Urothelium cell line (cell line): ENCODE results near the gene PARVG.
A peak's percentile ranks its signal among the peaks of the same experiment; 100 is the strongest.

Experiments
- DNase-seq: peaks from one replicate; pipeline ENCODE4 v3.0.0; 2011; ENCODE audit warnings: low spot score, mixed read lengths
- FAIRE-seq: peaks from 2 replicates; lab custom pipeline; 2011; peaks lifted over from hg19 to GRCh38; lab: Jason Lieb, UNC

The PARVG gene

DNA sequence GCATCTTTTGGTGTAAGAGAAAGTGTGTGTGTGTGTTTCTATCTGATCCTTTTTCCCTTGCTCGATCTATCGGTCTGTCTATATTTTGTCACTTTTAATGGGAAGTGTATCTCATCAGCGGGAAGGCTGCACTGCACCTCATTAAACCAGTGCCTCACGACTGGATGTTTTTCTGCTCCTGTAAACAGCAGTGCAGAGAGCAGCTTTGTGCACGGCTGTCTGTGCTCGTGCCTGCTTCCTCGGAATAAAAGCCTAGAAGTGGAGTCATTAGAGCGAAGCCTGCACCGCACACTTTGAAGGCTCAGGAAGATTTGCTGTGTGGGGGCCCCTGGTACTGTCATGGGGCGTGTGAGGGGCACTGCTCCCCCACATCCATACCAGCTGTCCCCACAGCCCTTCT lies 27.0 kb upstream of the PARVG start:
- DNase-seq = no peak
- FAIRE-seq = no peak

GRCh38 chr22:44154436-44154942 lies 26.2 kb upstream of the PARVG start:
- DNase-seq (no peak), FAIRE-seq (peak; percentile 97)

DNA sequence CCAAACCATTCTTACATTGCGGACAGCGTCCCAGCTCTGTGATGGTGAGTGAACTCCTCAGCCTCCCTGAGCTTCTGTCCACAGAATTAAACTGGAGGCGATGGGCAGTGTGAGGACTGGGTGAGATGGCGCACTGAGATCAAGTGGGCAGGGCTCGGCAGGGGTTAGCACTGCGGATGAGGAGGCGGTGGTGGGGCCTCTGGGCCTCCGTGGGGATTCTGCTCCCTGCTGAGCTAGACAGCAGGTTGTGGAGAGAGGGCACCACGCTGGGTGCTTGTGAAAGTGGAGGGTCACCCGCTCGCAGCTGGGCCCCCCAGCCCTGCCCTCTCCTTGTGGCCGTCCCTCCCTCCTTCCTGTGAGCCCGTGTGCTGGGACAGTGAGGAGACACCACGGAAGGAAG lies 25.6 kb upstream of the PARVG start:
- DNase-seq (no peak), FAIRE-seq (no peak)

DNA sequence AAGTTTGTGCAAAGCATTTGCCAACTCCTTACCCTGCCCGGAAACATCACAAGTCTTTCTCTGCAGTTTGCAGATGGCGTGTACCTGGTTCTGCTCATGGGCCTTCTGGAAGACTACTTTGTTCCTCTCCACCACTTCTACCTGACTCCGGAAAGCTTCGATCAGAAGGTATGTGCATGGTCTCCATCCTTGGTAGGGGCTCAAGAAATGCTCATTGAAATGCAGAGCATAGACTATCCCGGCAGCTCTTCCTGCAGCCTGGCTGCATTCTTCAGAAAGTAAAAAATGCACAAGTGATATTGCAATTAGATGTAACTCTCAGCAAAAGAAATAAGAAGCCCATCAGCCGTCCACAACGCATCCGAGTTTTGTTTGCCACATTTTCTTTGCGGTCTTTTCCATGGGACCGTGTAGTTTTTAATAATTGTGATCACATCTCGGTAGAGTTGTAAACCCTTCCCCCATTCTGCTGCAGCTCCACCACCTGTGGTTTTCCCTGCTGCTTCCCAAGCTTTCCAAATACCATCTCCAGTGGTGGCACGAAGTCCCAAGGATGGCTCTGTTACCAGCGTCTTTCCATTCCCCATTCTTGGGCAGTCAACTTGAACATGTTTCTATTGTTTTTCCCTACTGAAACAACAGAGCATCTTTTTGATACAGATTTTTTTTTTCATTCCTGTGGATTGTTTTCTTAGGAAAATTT lies 22.7 kb upstream of the PARVG start:
- DNase-seq (no peak), FAIRE-seq (no peak)

DNA sequence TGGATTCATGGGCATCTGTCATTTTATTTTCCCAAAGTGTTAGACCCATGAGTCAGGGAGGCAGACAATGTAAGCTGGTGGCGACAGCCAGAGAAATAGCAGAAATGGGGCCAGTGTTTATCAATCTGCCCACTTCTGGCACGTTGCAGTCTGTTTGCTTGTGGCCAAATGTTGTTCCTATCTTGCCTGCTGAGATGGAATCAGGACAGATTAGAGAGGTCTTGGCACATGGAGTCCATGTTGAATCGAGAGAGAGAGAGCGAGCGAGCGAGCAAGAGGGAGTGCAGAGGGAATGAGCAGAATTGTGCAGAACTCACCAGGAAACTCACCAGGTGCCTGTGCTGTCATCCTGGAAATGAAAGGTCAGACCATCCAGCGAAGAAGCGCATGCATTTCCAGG lies 21.9 kb upstream of the PARVG start:
- no peak for FAIRE-seq
- DNase-seq = no peak

GRCh38 chr22:44159221-44159620 lies 21.5 kb upstream of the PARVG start:
- no peak for FAIRE-seq
- no peak for DNase-seq

DNA sequence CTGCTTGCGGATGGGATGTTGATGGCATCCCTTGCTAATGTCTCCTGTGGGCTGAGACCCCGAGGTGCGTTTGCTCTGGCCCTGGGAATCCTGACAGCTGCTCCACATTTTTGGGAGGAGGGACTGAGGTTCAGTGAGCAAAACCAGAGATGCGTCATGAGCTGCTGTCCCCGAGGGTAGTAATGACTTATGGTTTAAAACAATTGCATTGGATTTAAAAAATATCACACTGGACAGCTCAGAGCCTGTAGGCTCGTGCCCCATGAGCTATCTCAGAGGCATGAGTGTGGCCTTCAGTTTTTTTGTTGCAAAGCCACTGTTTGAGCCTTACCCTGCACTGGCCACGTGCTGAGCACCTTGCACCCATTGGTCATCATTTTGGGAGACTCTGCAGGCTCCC lies 20.9 kb upstream of the PARVG start:
- no peak for FAIRE-seq
- no peak for DNase-seq

DNA sequence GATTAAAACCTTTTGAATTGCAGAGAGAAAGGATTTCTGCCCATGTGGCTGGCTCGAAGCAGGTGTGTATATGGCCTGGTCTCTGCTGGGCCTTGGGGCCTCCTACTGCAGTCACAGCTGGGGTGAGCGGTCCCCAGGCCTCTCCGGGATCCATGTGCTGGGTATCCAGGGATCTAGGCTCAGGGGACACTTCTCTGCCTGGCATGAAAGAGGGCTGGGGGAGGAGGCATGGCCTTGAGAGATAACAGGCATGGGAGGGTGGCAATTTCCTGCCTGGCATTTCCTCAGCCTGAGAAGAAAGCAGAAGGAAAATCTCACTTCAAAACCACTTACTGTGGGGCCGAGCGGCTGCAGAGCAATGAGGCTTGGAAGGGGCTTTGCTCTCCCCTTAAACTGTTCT lies 20.3 kb upstream of the PARVG start:
- FAIRE-seq = no peak
- no peak for DNase-seq

GRCh38 chr22:44161673-44162072 lies 19.1 kb upstream of the PARVG start:
- no peak for DNase-seq

GRCh38 chr22:44162960-44163359 lies 17.8 kb upstream of the PARVG start:
- no peak for FAIRE-seq
- no peak for DNase-seq

More at GRCh38 chr22:44161673-44162072, 19.1 kb upstream of the PARVG start:
- no peak for FAIRE-seq

DNA sequence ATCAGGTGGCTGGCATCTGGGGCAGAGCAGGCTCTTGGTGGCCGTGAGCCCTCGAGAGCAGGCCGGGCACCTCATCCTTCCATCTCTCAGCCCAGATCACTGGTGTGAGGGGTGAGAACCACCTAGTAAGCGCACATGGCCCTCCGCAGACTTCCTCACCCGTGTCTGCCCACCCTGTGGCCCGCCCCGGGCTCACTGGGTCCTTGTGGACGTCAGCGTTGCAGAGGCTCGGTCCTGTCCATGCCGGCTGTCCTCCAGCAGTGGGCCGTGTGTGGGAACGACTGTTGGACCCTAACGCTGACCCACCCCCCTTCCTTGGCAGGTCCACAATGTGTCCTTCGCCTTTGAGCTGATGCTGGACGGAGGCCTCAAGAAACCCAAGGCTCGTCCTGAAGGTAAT lies 17.2 kb upstream of the PARVG start:
- no peak for FAIRE-seq

GRCh38 chr22:44164031-44164430 lies 16.7 kb upstream of the PARVG start:
- no peak for DNase-seq

More for the DNA sequence above, 17.2 kb upstream of the PARVG start:
- DNase-seq = no peak

GRCh38 chr22:44165286-44165874 lies 15.3 kb upstream of the PARVG start:
- no peak for FAIRE-seq
- no peak for DNase-seq

More at GRCh38 chr22:44164031-44164430, 16.7 kb upstream of the PARVG start:
- no peak for FAIRE-seq

- DNase-seq (no peak), FAIRE-seq (no peak)
Measured at GRCh38 chr22:44166498-44167276, 14.0 kb upstream of the PARVG start.

- DNase-seq (no peak), FAIRE-seq (no peak)
Measured at GRCh38 chr22:44167501-44167900, 13.2 kb upstream of the PARVG start.

DNA sequence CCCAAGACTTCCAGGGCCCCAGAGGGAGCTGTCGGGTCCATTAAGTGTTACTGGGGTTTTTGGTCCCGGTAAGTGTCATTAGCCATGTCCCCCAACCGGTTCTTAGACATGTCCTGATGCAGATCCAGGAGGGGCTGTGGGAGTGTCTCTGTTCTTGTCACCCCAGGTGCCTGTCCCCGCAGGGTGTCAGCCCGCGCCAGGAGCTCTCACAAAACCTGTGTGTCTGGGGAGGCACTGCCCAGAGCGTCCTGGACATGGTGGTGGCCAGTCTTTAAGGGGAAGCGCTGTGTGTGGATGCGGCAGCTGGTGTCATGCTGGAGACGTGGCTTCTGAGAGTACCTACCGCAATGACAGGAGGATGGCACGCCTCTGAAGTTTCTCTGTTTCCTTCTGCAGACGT lies 12.5 kb upstream of the PARVG start:
- FAIRE-seq = no peak

GRCh38 chr22:44170470-44170869 lies 10.3 kb upstream of the PARVG start:
- no peak for DNase-seq
- FAIRE-seq = no peak

More for the DNA sequence above, 12.5 kb upstream of the PARVG start:
- no peak for DNase-seq

GRCh38 chr22:44171561-44171960 lies 9.2 kb upstream of the PARVG start:
- DNase-seq = no peak
- no peak for FAIRE-seq

GRCh38 chr22:44172370-44173108 lies 8.2 kb upstream of the PARVG start:
- no peak for DNase-seq
- FAIRE-seq = no peak

GRCh38 chr22:44173154-44173553 lies 7.6 kb upstream of the PARVG start:
- no peak for FAIRE-seq

DNA sequence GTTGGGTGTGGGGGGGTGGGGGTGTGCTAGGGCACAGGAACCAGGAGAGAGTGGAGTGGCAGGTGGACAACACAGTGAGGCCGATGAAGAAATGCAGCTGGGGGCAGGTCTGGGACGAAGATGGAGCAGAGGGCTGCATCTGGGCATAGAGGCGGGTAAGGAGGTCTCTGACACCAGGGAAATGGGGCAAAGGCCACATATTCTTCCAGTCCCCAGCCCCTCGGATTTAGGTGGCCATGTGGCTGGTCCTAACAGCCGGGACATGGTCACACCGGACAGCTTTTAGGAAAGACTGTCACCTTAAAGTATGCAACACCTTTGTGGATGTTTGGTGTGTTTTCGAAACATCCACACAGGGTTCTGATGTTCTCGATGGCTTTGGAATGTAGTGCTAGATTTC lies 5.0 kb upstream of the PARVG start:
- no peak for DNase-seq
- no peak for FAIRE-seq

More at GRCh38 chr22:44173154-44173553, 7.6 kb upstream of the PARVG start:
- no peak for DNase-seq
